Hematopoietic multipotent progenitor cell treated with erythropoietin and hydrocortisone succinate and interleukin-3 and kit ligand, for 17 days (in vitro differentiated cells): ENCODE data around the gene ALG2.

ENCODE experiments used
- DNase-seq: peaks from one replicate; pipeline ENCODE4 v3.0.0-alpha.2; 2015; ENCODE audit warnings: low spot score

ALG2 gene

DNA sequence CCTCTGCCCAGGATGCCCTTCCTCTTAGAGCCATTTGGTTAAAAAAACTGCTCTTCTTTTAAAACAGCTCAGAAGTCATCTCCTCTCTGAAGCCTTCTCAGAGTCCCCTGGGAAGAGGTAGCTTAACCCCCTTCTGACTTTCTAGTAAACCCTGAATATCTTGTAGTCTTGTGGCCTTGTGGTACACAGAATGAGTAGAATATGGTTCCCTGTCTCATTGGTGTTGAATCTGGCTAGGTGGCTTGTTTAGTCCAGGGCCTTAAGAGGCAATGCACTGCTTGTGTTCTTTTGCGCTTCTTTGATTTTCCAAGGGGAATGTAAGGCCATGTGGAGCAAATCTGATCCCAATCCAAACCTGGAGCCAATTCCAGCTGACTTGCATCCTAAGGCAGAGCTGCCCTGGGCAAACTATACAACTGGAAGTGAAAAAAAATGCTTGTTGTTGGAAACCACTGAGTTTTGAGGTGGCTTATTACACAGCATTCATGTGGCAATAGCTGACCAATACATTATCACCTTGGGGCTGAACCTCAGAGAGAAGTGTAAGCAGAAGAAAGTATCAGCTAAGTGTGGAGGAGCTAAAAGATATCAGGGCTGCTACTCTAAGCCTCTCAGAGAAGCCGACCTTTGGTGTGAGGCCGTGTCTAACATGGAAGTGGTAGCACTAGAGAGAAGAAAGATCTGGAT lies 31.0 kb downstream of the ALG2 start:
- no peak for DNase-seq

DNA sequence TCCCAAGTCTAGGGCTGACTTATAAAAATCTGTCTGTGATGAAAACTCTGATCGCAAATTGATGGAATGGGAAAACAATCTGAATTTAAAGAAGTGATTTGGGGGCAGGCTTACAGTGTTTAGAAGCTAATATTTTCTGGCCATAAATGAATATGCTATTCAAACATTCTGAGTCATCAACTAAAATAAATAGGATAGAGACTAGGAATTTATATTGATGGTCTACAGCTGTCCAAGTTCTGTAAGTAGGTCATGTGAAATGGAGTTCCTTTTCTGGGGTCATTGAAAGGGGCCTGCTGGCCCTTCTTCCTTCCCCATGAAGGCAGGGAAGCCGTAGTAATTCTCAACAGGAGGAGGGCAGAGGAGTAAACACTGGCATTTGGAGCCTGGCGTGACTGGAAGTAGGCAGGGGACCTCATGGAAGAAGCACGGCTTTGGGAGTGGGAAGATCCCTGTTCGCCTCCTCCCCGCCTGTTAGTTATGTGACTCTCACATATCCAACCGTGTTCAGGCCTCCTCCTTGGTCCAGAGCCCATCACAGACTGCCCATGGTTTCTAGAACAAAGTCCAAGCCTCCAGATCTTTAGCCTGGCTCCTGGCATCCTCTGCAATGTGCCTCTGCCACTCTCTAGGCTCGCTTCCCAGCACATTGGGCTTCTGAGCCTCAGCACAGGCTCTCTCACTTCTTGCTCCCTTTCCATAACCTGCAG lies 31.7 kb downstream of the ALG2 start:
- no peak for DNase-seq

DNA sequence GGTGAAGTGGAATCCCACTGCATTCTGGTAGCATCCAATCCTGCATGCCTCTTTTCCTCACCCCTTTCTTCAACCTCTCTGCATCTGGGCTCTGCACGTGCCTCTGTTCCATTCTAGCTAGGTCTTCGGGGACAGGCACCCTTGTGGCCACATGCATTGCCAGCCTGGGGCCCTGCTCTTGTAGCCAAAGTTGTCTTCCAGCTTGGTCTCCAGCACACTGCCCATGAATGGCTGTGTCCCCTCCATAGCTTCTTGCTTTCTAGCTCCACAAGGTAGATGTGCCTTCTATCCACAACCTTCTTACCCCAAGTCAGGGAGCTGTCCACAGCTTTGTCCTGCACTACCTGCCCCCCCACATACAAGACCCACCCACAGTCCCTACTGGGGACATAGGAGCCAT lies 32.6 kb downstream of the ALG2 start:
- DNase-seq, result no peak

DNA sequence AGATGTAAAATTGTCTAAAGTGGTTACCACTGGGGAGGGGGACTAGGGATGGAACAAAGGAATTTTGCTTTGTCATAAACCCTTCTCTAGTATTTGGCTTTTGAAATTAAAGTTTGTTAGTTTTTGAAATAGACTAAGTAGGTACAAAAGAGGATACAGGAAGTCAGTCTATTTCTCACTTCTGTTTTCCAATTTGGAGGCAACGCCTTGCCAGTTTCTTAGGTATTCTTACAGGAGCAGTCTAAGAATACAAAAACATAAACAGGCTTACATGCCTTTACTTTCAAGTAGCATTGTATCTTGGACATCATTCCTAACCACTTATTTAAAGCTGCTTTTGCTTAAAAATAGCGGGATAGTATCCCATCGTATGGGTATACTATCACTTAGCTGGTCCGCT lies 34.4 kb downstream of the ALG2 start:
- no peak for DNase-seq

DNA sequence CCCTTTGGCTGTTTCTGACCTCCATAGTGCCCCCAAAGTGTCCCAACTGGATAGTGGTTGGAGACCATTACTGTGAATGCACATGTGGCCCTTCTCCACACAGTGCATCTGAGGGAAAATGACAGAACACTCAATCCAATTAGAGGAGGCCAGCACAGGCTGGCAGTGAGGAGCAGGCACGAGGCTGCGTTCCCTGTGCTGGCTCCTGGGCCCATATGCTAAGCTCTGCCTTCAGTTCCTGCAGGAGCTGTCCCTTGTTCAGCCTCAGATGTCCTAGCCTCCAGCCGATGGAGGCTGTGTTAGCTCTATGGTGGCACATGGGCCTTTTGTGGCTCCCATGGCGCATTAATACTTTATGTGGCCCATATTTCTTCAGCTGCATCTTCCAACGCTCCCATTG lies 35.8 kb downstream of the ALG2 start:
- no peak for DNase-seq

DNA sequence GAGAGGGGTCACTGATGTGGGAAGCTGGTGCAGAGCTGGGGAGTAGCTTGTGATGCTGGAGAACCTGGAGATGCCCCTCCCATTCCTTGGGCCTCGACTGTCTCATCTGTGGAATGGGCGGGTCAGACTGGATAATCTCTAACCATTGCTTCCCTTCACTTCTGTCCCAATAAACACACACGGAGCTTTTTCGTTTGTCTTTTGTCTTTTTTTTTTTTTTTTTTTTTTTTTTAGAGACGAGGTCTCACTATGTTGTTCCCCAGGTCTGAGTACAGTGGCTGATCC lies 36.5 kb downstream of the ALG2 start:
- DNase-seq, result no peak

DNA sequence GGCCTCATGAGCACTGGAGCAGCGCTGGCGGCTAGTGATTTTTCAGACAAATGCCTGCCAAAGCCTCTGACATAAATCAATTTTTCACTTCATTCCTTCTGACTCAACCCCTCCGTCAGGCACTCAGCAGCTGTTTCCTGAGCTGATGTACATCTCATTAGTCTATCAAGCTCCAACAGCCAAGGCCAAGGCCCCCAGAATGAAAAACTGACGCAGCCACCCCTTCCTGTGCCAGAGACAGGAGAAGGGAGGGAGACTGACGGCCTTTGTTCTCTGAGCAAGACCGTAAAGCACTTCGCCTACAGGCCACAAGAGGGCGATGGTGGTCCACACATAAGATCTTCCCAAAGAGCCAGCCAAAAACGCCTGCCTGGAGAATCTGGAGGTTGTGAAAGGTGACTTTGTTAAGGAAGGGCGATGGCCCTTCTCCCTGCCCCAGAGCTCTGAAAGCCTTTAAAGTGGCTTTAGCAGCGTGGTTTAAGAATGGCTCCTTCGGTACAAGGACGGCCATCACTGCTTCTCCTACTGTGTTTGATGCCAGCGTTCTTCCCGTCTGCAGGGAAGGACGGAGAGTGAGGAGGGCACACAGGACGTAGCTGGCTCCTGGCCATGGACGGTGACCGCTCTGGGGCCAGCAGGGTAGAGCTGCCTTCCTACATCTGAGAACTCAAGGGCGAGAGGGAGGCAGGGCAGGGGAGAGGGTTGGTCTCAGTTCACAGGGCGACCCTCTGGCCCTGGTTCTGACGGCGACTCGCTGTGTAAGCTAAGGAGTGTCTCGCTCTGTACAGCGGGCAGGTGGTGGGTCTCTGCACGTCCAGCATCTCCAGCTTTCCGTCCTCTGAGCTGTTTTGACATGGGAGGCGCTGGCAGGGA lies 37.0 kb downstream of the ALG2 start:
- DNase-seq, result peak; percentile 72

DNA sequence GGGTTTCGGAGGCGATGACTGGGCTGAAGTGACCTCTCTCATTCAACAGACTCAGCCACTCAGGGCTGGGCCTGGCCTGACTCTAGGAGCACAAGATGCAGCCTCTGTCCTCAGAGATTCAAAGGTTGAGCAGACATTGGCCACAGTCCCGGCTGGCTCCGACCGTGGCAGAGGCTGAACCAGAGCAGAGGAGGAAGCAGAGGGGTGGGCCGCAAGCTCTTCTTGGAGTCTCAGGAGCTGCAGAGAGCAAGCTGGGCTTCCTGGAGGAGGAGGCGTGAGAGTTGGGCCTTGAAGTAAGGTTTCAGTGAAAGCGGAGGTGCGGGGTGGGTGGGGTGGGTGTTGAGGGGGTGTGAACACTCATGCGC lies 37.6 kb downstream of the ALG2 start:
- DNase-seq, result no peak

DNA sequence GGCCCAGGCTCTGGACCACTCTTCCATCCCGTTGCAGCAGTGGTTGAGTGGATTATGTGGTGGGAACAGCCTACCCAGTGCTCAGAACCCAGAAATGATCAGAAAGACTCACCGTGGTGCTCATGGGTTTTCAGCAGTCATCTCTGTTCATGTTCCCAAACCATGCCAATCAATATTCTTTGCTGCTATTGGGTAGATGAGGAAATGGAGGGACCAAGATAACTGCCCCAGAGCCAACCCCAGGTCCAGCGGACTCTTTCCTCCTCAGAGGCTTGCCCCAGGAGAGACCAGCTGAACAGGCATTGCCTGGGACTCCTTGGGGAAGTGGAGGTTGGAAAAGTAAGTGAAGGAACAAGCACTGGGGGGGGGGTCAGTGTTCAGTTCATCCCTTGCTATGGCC lies 38.1 kb downstream of the ALG2 start:
- DNase-seq, result no peak

DNA sequence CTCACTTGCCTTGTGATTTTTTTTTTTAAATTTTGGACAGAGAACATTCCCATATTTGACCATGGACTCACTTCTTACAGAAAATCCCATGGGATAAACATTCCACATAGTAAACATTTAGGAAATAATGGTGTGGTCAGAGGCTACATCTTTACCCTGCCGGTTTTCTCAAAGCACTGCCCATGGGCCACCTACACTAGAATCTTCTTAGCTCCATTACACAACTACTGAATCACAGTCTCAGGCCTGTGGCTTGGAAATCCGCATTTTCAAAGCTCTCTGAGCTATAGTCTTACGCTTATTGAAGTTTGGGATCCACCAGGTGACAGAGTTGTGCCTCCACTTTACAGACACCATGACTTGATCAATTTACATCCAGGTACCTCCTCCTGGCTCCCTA lies 39.4 kb downstream of the ALG2 start:
- no peak for DNase-seq

DNA sequence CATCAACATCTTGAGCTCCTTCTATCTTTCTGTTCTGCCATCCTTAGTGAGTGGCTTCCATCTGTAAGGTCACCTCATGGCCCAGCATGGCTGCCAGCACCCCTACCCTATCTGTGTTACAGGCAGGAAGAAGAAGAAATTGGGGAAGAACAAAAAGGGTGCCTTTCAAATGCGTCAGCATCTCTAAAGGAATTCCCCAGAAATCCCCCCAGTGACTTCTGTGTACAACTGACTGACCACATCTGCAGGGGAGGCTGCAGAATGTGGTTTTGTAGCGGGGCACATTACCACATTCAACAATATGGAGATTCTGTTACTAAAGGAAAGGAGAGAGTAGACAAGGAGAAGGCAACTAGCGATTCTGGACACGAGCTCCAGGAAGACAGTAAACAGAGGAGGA lies 40.1 kb downstream of the ALG2 start:
- DNase-seq, result no peak

DNA sequence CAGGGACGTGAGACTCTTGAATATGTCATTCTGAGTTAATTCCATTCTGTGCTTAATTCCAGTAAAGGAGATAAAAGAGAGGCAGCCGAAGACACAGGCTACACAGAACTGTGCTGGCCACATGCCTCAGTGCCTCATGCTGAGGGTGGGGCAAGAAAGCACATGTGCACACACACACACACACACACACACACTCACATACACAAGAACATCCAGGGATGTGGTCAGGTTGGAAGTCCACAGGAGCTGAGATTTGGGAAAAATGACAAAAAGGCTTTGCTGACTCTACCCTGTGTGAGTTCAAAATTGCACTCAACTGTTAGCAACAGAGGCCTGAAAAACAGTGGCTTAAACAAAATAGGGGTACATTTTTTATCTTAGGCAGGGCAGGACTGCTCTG lies 40.5 kb downstream of the ALG2 start:
- no peak for DNase-seq

DNA sequence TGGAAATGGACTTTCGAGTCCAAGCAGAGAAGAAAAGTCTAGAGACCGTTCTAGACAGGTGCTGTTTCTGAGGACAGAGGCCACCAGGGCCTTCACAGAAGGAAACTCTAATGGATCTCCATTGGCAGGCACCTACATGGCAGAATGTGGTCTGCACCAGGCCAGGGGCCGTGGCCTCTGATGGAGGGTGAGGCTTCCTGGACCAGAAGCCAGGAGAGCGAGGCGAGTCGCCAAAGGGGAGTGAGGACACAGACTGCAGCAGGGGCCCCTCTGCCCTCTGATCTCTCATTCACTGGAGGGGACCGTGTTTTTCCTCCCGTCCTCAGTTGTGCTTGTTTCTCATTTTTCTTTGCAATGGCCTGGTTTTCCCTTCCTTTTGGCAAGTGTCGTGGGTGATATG lies 41.1 kb downstream of the ALG2 start:
- DNase-seq, result no peak

DNA sequence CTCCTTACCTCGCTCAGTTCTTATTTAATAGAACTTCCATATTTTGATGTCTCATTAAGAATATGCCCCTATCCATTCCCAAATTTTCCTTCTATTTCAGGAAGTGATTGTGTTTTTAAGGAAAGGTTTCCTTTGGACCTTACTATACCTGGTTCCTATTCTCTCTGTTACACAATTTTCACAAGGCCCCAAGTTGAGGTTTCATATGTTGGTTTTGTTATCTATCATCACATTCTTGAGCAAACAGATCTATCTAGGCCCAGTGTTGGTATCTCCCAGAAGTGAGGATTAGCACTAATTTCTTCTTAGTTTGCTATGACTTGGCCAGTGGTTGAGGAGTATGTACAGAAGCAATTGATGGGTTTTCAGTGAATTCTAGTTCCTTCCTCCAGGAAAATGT lies 41.5 kb downstream of the ALG2 start:
- no peak for DNase-seq

DNA sequence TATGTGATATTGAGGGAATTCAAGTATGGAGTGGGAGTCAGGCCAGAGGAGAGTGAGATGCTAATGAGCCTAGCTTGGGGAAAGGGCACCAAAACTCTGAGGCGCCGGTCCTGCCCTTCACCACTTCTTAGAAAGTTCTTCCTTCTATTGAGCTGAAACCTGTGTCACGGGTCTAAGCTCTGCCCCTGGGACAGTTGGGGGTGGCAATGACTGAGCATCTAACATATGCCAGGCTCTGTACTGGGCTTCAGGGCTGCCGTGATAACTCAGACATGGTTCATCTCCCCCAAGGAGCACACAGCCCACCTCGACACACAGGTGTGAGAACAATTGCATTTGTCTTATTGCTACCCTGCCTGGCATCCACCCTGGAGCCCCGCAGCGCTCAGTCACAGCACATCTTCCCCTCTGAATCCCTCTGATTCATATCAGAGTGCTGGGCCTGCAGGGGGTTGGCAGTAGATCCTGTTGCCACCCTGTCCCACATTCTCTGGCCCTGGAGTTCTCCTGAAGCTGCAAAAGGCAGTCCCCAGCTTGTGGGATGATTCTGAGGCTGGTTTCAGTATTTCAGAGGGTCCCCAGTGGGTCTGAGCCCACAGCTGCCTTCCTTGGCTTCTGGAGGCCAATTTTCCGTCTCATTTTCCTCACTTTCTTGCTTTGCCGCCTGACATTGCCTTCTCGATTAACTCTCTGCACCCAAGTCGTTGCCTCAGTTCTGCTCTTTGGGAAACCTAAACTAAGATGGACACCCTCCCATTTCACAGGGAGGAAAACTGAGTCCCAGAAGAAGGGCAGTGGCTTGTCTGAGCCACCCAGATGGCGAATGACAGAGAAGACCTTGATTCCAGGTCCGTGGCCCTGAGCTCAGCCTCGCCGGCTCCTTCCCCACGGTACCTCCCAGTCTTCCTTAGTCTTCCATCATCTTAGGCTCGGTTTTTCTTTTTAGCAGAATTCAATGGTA lies 42.5 kb downstream of the ALG2 start:
- no peak for DNase-seq

DNA sequence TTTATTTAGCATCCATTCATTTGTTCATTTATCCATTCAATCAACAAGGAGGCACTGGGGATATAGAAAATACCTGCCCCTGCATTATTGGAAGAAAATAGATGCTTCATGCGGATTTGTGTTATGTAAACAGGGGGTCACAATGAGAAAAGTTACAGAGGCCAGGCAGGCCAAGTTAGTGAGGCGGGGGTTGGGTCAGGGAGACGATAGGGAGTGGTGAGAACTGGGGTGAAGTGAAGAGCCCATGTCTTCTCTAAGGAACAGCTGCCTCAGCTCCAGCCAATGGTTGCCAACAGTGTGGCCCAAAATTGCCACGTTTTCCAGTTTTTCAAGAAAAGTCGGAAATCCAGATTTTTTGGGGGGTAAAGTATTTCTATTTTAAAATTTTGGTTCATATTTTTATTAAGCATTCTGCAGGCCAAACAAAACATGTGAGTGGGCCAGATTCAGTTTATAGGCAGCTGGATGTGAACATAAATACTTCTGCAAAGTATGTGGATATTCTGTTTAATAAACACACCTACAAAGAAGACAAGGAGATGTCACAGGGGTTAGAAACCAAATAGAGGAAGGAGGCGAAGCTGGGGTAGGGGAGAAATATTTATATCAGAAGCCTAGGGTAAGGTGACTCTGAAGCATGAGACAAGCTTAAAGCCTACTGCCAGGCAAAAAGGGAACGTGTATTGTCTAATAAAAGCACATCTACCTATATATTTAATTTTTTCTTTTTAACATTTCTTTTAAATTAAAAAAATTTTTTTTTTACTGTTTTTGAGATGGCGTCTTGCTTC lies 44.0 kb downstream of the ALG2 start:
- DNase-seq, result no peak

DNA sequence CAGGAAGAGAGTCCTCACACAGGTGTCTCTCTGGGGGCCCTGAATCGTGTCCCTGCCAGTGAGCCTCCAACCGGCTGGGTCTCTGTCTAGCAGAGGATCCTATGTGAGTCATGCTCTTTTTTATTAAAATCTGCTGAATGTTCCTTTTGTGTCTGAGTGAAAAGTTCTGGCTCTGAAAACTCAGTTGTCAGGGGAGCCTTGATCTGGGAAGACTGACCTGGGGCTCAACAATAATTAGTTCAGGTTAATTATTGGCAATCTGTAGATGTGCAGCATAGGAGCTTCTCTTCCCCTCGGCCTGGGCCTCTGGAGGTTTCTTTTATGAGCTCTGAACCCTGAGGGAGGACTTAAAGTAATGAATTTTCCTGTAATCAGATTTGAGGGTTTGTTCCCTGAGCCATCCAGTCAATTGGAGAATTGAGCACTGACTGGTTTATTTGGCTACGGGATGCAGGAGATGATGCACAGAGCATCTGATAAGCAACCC lies 45.2 kb downstream of the ALG2 start:
- DNase-seq, result no peak

DNA sequence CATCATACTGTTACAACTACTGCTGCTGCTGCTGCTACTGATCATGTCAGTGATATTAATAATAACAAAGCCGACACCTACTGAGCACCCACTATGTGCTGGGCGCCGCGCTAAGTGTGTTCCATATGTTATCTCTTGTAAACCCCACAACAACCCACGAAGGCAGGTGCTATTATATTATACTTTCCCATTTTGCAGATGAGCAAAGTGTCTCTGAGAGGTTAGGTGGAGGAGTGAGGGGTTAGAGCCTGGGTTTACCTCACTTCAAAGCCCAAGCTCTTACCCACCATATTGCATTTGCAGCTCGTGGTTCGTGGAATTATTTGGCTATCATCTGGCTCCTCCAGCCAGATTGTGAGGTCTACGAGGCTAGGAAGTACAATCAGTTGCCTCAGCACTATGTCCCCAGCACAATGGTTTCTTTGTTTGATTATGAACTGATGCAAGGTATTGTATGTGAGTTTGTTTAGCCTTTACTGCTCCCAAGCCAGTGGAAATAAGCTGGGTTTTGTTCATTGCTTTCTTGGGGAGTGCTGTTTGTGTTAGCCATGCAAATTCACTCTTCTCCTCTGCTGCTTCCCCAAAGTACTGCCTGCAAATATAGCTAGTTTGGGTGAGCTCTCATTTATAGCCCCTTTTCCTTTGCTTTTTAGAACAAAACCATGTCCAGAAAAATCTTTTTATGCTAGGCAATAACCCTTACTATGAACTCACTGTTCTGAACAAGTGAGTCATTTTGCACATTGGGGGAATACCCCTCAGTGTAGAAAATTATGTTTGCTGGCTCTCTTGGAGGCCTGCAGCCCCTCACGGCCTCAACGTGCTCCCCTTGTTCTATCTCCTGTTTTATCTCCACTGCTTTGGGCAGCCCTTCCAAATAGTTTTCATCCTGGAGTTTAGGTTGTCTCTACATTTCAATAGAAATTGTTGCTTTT lies 47.9 kb downstream of the ALG2 start:
- DNase-seq, result no peak

DNA sequence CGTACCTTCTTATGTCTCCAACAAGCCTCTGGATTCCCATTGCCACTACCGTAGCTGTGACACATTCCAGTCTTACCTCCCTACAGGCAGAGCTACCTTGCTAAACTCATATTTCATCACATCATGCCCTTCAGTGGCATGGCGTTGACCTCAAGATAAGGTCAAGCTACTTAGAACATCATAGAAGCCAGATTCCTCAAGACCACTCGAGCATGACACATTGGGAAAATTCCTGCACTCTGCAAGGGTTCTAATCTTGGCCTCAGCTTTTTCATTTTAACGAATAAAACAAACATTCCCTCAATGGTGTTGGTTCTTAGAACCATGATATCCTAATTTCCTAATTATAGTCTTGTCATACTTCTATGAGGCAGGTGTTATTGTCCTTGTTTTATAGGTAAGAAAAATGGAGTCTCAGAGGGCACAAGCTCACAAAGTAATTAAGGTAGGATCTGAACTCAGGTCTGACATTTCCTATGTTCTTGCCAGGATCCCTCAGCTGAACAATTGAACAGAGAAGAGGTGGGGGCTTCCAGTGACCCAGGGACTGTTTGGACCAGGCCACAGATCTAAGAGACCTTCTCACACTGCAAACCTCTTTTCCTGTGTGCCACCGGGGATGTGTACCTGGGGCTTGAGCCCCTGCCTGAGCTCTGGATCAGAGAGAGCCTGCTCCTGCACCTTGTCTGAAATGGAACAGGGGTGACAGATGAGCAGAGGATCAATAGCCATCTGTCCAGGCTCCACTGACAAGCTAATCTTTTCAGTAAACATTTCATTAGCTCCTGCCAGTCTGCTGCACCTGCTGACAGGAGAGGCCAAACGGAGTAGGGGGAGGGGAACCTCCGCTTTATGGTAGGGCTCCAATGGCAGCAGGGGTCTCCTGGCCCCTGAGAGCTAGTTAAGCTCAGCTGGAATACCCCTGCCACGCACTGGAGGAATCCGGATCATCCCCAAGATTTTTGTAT lies 49.3 kb downstream of the ALG2 start:
- DNase-seq, result no peak
